ENCODE measurements around the gene GLRX2. TPM values are rescaled to one million over a fixed set of nuclear protein-coding genes. Genes with fewer than 3 reads are reported as not detected.

Gene GLRX2
- total RNA-seq, 2 donors from 2014 or later, result 1.3 to 2.6 TPM

GRCh38 chr1:193060938-193061337 lies 44.3 kb downstream of the GLRX2 start:
- H3K4me1 ChIP-seq, result peaks cover 43% of the 10 kb centered on the region

GRCh38 chr1:193060406-193060805 lies 44.8 kb downstream of the GLRX2 start:
- 6 to 9% methylated on average over 4 of the region's 4 CpGs for WGBS, 2 donors
- no peak for DNase-seq
- Histone ChIP-seq H3K36me3 (replicated peaks in 1 of 2; ENCODE audit: insufficient read depth in 1 of 2, low read depth in 2 of 2) (no peaks in the 10 kb centered on the region), H3K27ac (peak overlapping the region in 3 of 4 donors; percentile 95 to 98 (median 98)), H3K4me1 (peaks cover 45% of the 10 kb centered on the region), H3K27me3 (no peaks in the 10 kb centered on the region), H3K9me3 (no peaks in the 10 kb centered on the region), H3K4me3 (peak overlapping the region; percentile 78 to 93)
- no peak for ATAC-seq
- TF ChIP-seq POLR2A (IDR thresholded peaks at IDR 0.05), result no peak
- intact Hi-C loops (cut with DNase I), result no loop called here

More at GRCh38 chr1:193060938-193061337, 44.3 kb downstream of the GLRX2 start:
- Histone ChIP-seq H3K36me3 (replicated peaks in 1 of 2; ENCODE audit: insufficient read depth in 1 of 2, low read depth in 2 of 2) (no peaks in the 10 kb centered on the region), H3K4me3 (no peak overlapping the region), H3K9me3 (no peaks in the 10 kb centered on the region), H3K27me3 (no peaks in the 10 kb centered on the region), H3K27ac (peak overlapping the region in 3 of 4 donors; percentile 95 to 98 (median 98))
- intact Hi-C loops (cut with DNase I), result no loop called here
- DNase-seq (peak in 1 of 4 donors; percentile 15), ATAC-seq (no peak)
- TF ChIP-seq CTCF (IDR thresholded peaks at IDR 0.05) (no peak), POLR2A (IDR thresholded peaks at IDR 0.05) (no peak)
- WGBS, 2 donors, result 3 to 9% methylated on average over 2 of the region's 2 CpGs

GRCh38 chr1:193060115-193060403 lies 45.2 kb downstream of the GLRX2 start:
- TF ChIP-seq POLR2A (IDR thresholded peaks at IDR 0.05) (no peak), CTCF (IDR thresholded peaks at IDR 0.05) (no peak)
- H3K36me3 ChIP-seq (replicated peaks in 1 of 2; ENCODE audit: insufficient read depth in 1 of 2, low read depth in 2 of 2), result no peaks in the 10 kb centered on the region
- 0 to 1% methylated on average over 6 to 9 of the region's 9 CpGs for WGBS, 2 donors
- no peak for DNase-seq
- H3K27me3 ChIP-seq, result no peaks in the 10 kb centered on the region
- H3K4me3 ChIP-seq, result peak overlapping the region; percentile 78 to 93
- no peak for ATAC-seq
- peaks cover 48% of the 10 kb centered on the region for H3K4me1 ChIP-seq
- no peaks in the 10 kb centered on the region for H3K9me3 ChIP-seq
- intact Hi-C loops (cut with DNase I), result no loop called here
- peak overlapping the region; percentile 95 to 98 (median 98) for H3K27ac ChIP-seq

- Histone ChIP-seq H3K36me3 (replicated peaks in 1 of 2; ENCODE audit: insufficient read depth in 1 of 2, low read depth in 2 of 2) (no peaks in the 10 kb centered on the region), H3K4me1 (peaks cover 52% of the 10 kb centered on the region), H3K27ac (peak within 1 kb of the TSS; percentile 95 to 98 (median 98)), H3K9me3 (no peaks in the 10 kb centered on the region), H3K4me3 (peak within 1 kb of the TSS; percentile 78 to 93), H3K27me3 (no peaks in the 10 kb centered on the region)
- peak; percentile 95 to 98 (median 96) for DNase-seq
- 0 to 2% methylated on average over 12 to 74 of the region's 74 CpGs for WGBS, 2 donors
- intact Hi-C loops (cut with DNase I), result no loop called here
- peak; percentile 96 for ATAC-seq
- peak in 1 of 7 experiments; percentile 36 for TF ChIP-seq CTCF (IDR thresholded peaks at IDR 0.05)
- peak; percentile 86 to 94 (median 94) for TF ChIP-seq POLR2A (IDR thresholded peaks at IDR 0.05)
Observed at GRCh38 chr1:193059282-193060114, 45.7 kb downstream of the GLRX2 start, which contains the start of the genes RO60 and UCHL5. Gene RO60, plus strand, starts transcription at chr1:193059612. Its CDS starts 9,443 bp downstream, at chr1:193069055. Gene UCHL5, minus strand, starts transcription at chr1:193059360. Its CDS starts 100 bp downstream, at chr1:193059260.

GRCh38 chr1:193058529-193059281 lies 46.5 kb downstream of the GLRX2 start:
- intact Hi-C loops (cut with DNase I), result no loop called here
- H3K27ac ChIP-seq, result peak overlapping the region; percentile 95 to 98 (median 98)
- DNase-seq, result peak; percentile 38 to 57 (median 44)
- TF ChIP-seq POLR2A (IDR thresholded peaks at IDR 0.05) (no peak), CTCF (IDR thresholded peaks at IDR 0.05) (no peak)
- H3K36me3 ChIP-seq (replicated peaks in 1 of 2; ENCODE audit: insufficient read depth in 1 of 2, low read depth in 2 of 2), result no peaks in the 10 kb centered on the region
- no peaks in the 10 kb centered on the region for H3K27me3 ChIP-seq
- WGBS, 2 donors, result 1 to 2% methylated on average over 6 to 37 of the region's 37 CpGs
- H3K4me1 ChIP-seq, result peaks cover 52% of the 10 kb centered on the region
- H3K4me3 ChIP-seq, result peak overlapping the region; percentile 78 to 93
- ATAC-seq, result peak; percentile 28
- no peaks in the 10 kb centered on the region for H3K9me3 ChIP-seq

Measured in body of pancreas (tissue), 4 donors.